Astrocyte (in vitro differentiated cells and primary cell): ENCODE measurements around the gene AATK.

ENCODE experiments used
- EZH2 ChIP-seq: IDR thresholded peaks from 2 replicates; pipeline ENCODE4 v1.6.1; 2012; ENCODE audit warnings: mild to moderate bottlenecking, low read length, inconsistent platforms; ENCODE audit not compliant: insufficient read depth
- TF ChIP-seq, protein P1 (sequence below): IDR thresholded peaks from 2 replicates; pipeline ENCODE4 v1.5.1; 2011; ENCODE audit warnings: low read depth, mild to moderate bottlenecking, inconsistent platforms, low read length, moderate library complexity; ENCODE audit not compliant: insufficient read depth

DNA sequence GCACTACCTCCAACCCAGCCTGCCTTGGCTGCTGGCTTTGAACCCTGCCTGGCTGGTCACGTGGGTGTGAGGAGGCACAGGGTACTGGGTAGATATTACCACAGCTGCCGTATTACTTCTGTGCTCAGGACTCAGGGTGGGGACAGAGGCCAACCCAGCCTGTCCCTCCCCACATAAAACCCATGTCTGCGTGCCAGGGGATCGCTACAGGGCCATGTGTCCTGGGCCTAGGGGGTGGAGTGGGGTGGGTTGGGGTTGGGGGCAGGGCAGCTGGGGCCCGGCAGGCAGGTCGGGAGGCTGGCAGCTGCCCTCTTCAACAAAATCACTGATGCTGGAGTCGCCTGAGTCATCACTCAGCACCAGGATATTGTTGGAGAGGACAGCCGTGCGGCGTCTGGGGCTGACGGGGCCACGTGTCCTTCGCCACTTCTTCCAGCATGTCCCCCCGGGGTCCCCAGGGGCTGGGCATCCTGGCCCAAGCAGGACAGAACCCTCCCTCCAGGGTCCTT lies 40.4 kb downstream of the AATK start:
- TF ChIP-seq, protein P1, sequence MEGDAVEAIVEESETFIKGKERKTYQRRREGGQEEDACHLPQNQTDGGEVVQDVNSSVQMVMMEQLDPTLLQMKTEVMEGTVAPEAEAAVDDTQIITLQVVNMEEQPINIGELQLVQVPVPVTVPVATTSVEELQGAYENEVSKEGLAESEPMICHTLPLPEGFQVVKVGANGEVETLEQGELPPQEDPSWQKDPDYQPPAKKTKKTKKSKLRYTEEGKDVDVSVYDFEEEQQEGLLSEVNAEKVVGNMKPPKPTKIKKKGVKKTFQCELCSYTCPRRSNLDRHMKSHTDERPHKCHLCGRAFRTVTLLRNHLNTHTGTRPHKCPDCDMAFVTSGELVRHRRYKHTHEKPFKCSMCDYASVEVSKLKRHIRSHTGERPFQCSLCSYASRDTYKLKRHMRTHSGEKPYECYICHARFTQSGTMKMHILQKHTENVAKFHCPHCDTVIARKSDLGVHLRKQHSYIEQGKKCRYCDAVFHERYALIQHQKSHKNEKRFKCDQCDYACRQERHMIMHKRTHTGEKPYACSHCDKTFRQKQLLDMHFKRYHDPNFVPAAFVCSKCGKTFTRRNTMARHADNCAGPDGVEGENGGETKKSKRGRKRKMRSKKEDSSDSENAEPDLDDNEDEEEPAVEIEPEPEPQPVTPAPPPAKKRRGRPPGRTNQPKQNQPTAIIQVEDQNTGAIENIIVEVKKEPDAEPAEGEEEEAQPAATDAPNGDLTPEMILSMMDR: no peak
- no peak for TF ChIP-seq EZH2
